ENCODE results near the gene KCNQ1.

KCNQ1 gene

GRCh38 chr11:2653930-2654739, 209.3 kb downstream of the KCNQ1 start:
- FAIRE-seq (no peak), DNase-seq (ENCODE audit: insufficient read length, low spot score) (no peak)
- no peak for TF ChIP-seq CTCF (IDR thresholded peaks at IDR 0.05; ENCODE audit: insufficient read depth, missing control alignments)

- no peak for DNase-seq (ENCODE audit: insufficient read length, low spot score)
- no peak for FAIRE-seq
- TF ChIP-seq CTCF (IDR thresholded peaks at IDR 0.05; ENCODE audit: insufficient read depth, missing control alignments): no peak
Measured at GRCh38 chr11:2655016-2655719, 210.4 kb downstream of the KCNQ1 start.

- no peak for FAIRE-seq
Measured at GRCh38 chr11:2655834-2656622, 211.2 kb downstream of the KCNQ1 start.

GRCh38 chr11:2656859-2657258, 212.1 kb downstream of the KCNQ1 start:
- no peak for DNase-seq (ENCODE audit: insufficient read length, low spot score)
- TF ChIP-seq CTCF (IDR thresholded peaks at IDR 0.05; ENCODE audit: insufficient read depth, missing control alignments): no peak
- FAIRE-seq: no peak

More at GRCh38 chr11:2655834-2656622, 211.2 kb downstream of the KCNQ1 start:
- no peak for DNase-seq (ENCODE audit: insufficient read length, low spot score)
- TF ChIP-seq CTCF (IDR thresholded peaks at IDR 0.05; ENCODE audit: insufficient read depth, missing control alignments): no peak

GRCh38 chr11:2657697-2658284, 213.0 kb downstream of the KCNQ1 start:
- FAIRE-seq (no peak), DNase-seq (ENCODE audit: insufficient read length, low spot score) (no peak)
- no peak for TF ChIP-seq CTCF (IDR thresholded peaks at IDR 0.05; ENCODE audit: insufficient read depth, missing control alignments)

GRCh38 chr11:2660357-2660939, 215.6 kb downstream of the KCNQ1 start:
- DNase-seq (ENCODE audit: insufficient read length, low spot score): no peak
- TF ChIP-seq CTCF (IDR thresholded peaks at IDR 0.05; ENCODE audit: insufficient read depth, missing control alignments): no peak
- no peak for FAIRE-seq
